K562 (cell line): ENCODE data around the gene LOXL3. TPM values are rescaled to one million over a fixed set of nuclear protein-coding genes. Genes with fewer than 3 reads are reported as not detected.
A peak's percentile ranks its signal among the peaks of the same experiment; 100 is the strongest.

Experiments used
- ATAC-seq: fragments of 200-7000 bp; cut with Tn5 transposase; 3 replicates; pipeline ENCODE4 v1.9.1; 2020; ENCODE audit warnings: moderate library complexity
- BruUV-seq: library from RNA; stranded (reverse); fragments of 400-500 nt; replicated peaks from 2 replicates; lab custom pipeline; 2021; lab: Mats Ljungman, UMichigan
- CTCF ChIA-PET: fragments of 300-600 bp; formaldehyde crosslinking; extraction: SDS; loops from one replicate; lab custom pipeline; 2021; ENCODE audit warnings: low intra/inter-chr PET ratio; lab: Yijun Ruan, JAX
- POLR2A ChIA-PET: fragments of 300-600, 350-650 bp; sonication (Branson Sonifier 250); formaldehyde crosslinking; extraction: SDS; loops from one replicate; lab custom pipeline; 2021; ENCODE audit warnings: antibody characterized with exemption, inconsistent platforms; lab: Yijun Ruan, JAX
- DNase-seq, 4 experiments: peaks; one replicate each; pipeline versions ENCODE4 v3.0.0 to v3.0.0-alpha.2; 2011 to 2018; ENCODE audit warnings: low spot score in 3 of 4, mixed read lengths in 3 of 4; ENCODE audit errors: extremely low read depth in 1 of 4
- FAIRE-seq: peaks from 2 replicates; lab custom pipeline; 2011; peaks lifted over from hg19 to GRCh38; lab: Jason Lieb, UNC
- H2AFZ ChIP-seq: 2 replicates; pipeline ENCODE4 v1.6.0; 2011; ENCODE audit warnings: low read depth, low read length, control low read depth, inconsistent platforms
- H3K27ac ChIP-seq: fragments of 200-600 bp; 3 replicates; pipeline ENCODE4 v1.8.0; 2011; ENCODE audit warnings: low read depth, mild to moderate bottlenecking, control low read depth, inconsistent platforms, low read length, moderate library complexity, mixed read lengths; ENCODE audit errors: extremely low read depth
- H3K27me3 ChIP-seq, 2 experiments: fragments of 300-600 bp in 1 of 2; 2 replicates in 1 of 2; 3 replicates in 1 of 2; pipeline versions ENCODE4 v1.6.0 to v1.8.0; 2011; ENCODE audit warnings: inconsistent platforms in 2 of 2, low read length in 2 of 2, mild to moderate bottlenecking in 1 of 2, mixed read lengths in 1 of 2, moderate library complexity in 1 of 2; ENCODE audit not compliant: control insufficient read depth in 2 of 2, insufficient read depth in 2 of 2
- H3K36me3 ChIP-seq: fragments of 300-600 bp; 3 replicates; pipeline ENCODE4 v1.8.0; 2011; ENCODE audit warnings: mild to moderate bottlenecking, low read length, inconsistent platforms; ENCODE audit not compliant: control insufficient read depth, insufficient read depth
- H3K4me1 ChIP-seq, 2 experiments: fragments of 200-600 bp in 1 of 2; replicated peaks in 1 of 2; 2 replicates in 1 of 2; 3 replicates in 1 of 2; pipeline versions ENCODE4 v1.5.1 to v1.8.0; 2011; ENCODE audit warnings: inconsistent platforms in 2 of 2, low read length in 2 of 2, mild to moderate bottlenecking in 1 of 2, mixed read lengths in 1 of 2, moderate library complexity in 1 of 2; ENCODE audit not compliant: control insufficient read depth in 2 of 2, insufficient read depth in 2 of 2
- H3K4me2 ChIP-seq: 2 replicates; pipeline ENCODE4 v1.6.1; 2011; ENCODE audit warnings: low read length, control low read depth, inconsistent platforms, mixed read lengths; ENCODE audit not compliant: insufficient read depth
- H3K4me3 ChIP-seq: fragments of 200-600 bp; sonication (generic), shearing (Covaris generic); 2 replicates; pipeline ENCODE4 v1.5.1; 2016; ENCODE audit warnings: control low read depth, inconsistent platforms
- H3K79me2 ChIP-seq: fragments of 200-600 bp; 3 replicates; pipeline ENCODE4 v1.8.0; 2011; ENCODE audit warnings: low read length, inconsistent platforms; ENCODE audit not compliant: control insufficient read depth, insufficient read depth
- H3K9ac ChIP-seq, 2 experiments: 2 replicates each; pipeline versions ENCODE4 v1.6.0 to v1.6.1; 2011; ENCODE audit warnings: low read depth in 2 of 2, low read length in 2 of 2, control low read depth in 1 of 2, inconsistent platforms in 1 of 2, mild to moderate bottlenecking in 1 of 2, mixed read lengths in 1 of 2; ENCODE audit not compliant: insufficient read depth in 1 of 2
- H3K9me1 ChIP-seq: one replicate; pipeline ENCODE4 v1.6.0; 2011; ENCODE audit warnings: inconsistent platforms, mild to moderate bottlenecking, low read length, moderate library complexity; ENCODE audit not compliant: control insufficient read depth, insufficient read depth
- H3K9me3 ChIP-seq: replicated peaks from 2 replicates; pipeline ENCODE4 v1.5.1; 2011; ENCODE audit warnings: low read depth, low read length, inconsistent platforms; ENCODE audit not compliant: control insufficient read depth, insufficient read depth
- H4K20me1 ChIP-seq: replicated peaks from 2 replicates; pipeline ENCODE4 v1.6.1; 2011; ENCODE audit warnings: low read length, inconsistent platforms, mixed read lengths; ENCODE audit not compliant: control insufficient read depth, insufficient read depth
- POLR2G ChIP-seq: fragments of 200-400 bp; formaldehyde crosslinking; IDR thresholded peaks from 2 replicates; pipeline ENCODE4 v1.6.1; 2017; ENCODE audit warnings: low read depth, mild to moderate bottlenecking, antibody characterized with exemption, low read length, moderate library complexity
- PPARD ChIP-seq: fragments of 250-450 bp; sonication (Bioruptor Pico); IDR thresholded peaks from 2 replicates; pipeline ENCODE4 v1.8.0; 2022; ENCODE audit warnings: inconsistent platforms, mild to moderate bottlenecking, moderate library complexity
- SMARCE1 ChIP-seq: fragments of 450-650 bp; IDR thresholded peaks from 2 replicates; pipeline ENCODE4 v1.7.1; 2016; ENCODE audit warnings: mild to moderate bottlenecking
- ZNF740 ChIP-seq, 3 experiments: fragments of 200-800 bp in 1 of 3; sonication (Bioruptor generic) in 1 of 3; sonication (generic) in 1 of 3; formaldehyde crosslinking in 1 of 3; IDR thresholded peaks; 2 replicates each; pipeline versions ENCODE4 v1.6.1 to v1.8.0; 2016 to 2022; ENCODE audit warnings: mild to moderate bottlenecking in 2 of 3, missing compliant biosample characterization in 2 of 3, missing genetic modification characterization in 2 of 3, missing genetic modification reagents in 1 of 3
- WGBS: fragments of 100-300 bp; shearing (Covaris generic); methylation state at CpG from one replicate; pipeline ENCODE4 v1.1.6; 2016; ENCODE audit warnings: low coverage, mixed read lengths; ENCODE audit not compliant: insufficient coverage; ENCODE audit errors: missing lambda C conversion rate; 5-methylcytosine and 5-hydroxymethylcytosine counted together
- in situ Hi-C: fragments of 300-500 bp; cut with MboI; formaldehyde crosslinking; loops from 4 replicates; pipeline ENCODE4 v1.15.0; 2018; ENCODE audit warnings: inconsistent platforms, mixed read lengths
- intact Hi-C: fragments of 100-400 bp; cut with micrococcal nuclease; formaldehyde crosslinking; loops from 2 replicates; pipeline ENCODE4 v1.14.2; 2022
- polyA plus RNA-seq, 8 experiments: library from polyadenylated mRNA; depleted of rRNA in 4 of 8; stranded (reverse) in 5 of 8; unstranded in 3 of 8; fragments of >200 nt; fragmentation: Nextera tagmentation in 2 of 8; fragmentation: Illumina TruSeq in 1 of 8; extraction: Ambion mirVana in 2 of 8; extraction: Trizol in 1 of 8; gene quantifications; 2 replicates each; pipeline versions ENCODE4 v1.2.1 to v1.2.3, GENCODE V29; 2011 to 2014; ENCODE audit warnings: inconsistent platforms in 1 of 8, missing spikeins in 1 of 8
- total RNA-seq, 7 experiments: library from RNA; depleted of rRNA in 6 of 7; stranded (reverse); fragments of >200 nt in 6 of 7; fragmentation: Illumina TruSeq in 2 of 7; extraction: Trizol in 2 of 7; gene quantifications; 2 replicates each; pipeline versions ENCODE4 v1.2.1 to v1.2.3, GENCODE V29; 2011 to 2021; ENCODE audit warnings: low replicate concordance in 1 of 7

The LOXL3 gene
- total and polyA plus RNA-seq, 9 of the 15 experiments (the other 6 are each of a cell fraction or from before 2014, with no cell fraction given), result 0.22 to 0.99 (median 0.31) TPM

GRCh38 chr2:74536166-74536950 is 17.4 kb downstream of the LOXL3 start:
- peaks cover 11 to 20% of the 10 kb centered on the region in 2 experiments; a peak in 4 of 5 replicates for H3K4me1 ChIP-seq
- H3K4me2 ChIP-seq, result no peak overlapping the region
- H3K27ac ChIP-seq, result no peak overlapping the region
- no peaks in the 10 kb centered on the region for H3K9me3 ChIP-seq
- no peaks in the 10 kb centered on the region for H3K9me1 ChIP-seq
- H3K79me2 ChIP-seq, result peaks cover 8% of the 10 kb centered on the region
- intact Hi-C loops (no loop called here), in situ Hi-C loops (no loop called here)
- ChIA-PET POLR2A (interaction anchor here (0.6 kb wide), 1 partner anchor 21 kb away, joined by 3 read pairs; no protein-coding TSS in a partner anchor), CTCF (interaction anchor here (0.6 kb wide), 1 partner anchor 58 kb away, joined by 3 read pairs; no protein-coding TSS in a partner anchor)
- BruUV-seq, result no TSS peak
- DNase-seq (no peak), ATAC-seq (no peak)
- H2AFZ ChIP-seq, result no peak overlapping the region
- no peak overlapping the region for H3K4me3 ChIP-seq
- WGBS, result 50% methylated on average over 18 of the region's 23 CpGs
- H4K20me1 ChIP-seq, result no peaks in the 10 kb centered on the region
- H3K9ac ChIP-seq, result peak overlapping the region in 1 of 2 experiments; percentile 37; a peak in 1 of 4 replicates
- H3K27me3 ChIP-seq, result no peaks in the 10 kb centered on the region
- H3K36me3 ChIP-seq, result peaks cover 24% of the 10 kb centered on the region
- TF ChIP-seq SMARCE1, result no peak
- TF ChIP-seq ZNF740 (CRISPR knock-in tag; IDR thresholded peaks at IDR 0.05), result no peak
- no peak for TF ChIP-seq ZNF740 (tag; IDR thresholded peaks at IDR 0.05)
- TF ChIP-seq POLR2G, result peak; percentile 56
- TF ChIP-seq PPARD (CRISPR knock-in tag), result no peak
- TF ChIP-seq, all 486 proteins: peak for 1
- FAIRE-seq, result no peak
